ENCODE data around the gene ITIH4. TPM values are rescaled to one million over a fixed set of nuclear protein-coding genes. Genes with fewer than 3 reads are reported as not detected.

Gene ITIH4
- total and polyA plus RNA-seq, 2 experiments from 2014 or later = 55.9 to 91.3 TPM

DNA sequence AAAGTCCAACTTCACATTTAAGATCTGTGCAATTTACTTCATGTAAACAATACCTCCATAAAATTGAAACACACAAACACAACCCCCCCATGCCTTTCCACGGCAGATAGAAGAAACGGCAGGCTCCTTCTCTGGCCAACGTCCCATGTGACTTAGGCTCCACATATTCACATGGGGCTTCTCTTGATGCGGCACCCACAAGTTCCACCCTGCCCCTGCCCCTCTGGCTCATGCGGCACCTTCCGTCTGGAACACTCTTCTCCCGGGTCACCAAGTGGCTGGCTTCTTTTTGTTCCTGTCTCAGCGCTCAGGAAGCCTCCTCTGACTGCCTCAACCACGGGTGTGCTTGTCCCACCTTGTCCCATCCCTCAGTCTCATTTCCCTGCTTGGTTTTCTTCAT is 41.3 kb upstream of the ITIH4 start:
- Histone ChIP-seq H2AFZ (no peak overlapping the region), H4K20me1 (ENCODE audit: insufficient read depth, poor library complexity, severe bottlenecking) (no peaks in the 10 kb centered on the region), H3K9me2 (replicated peaks; ENCODE audit: insufficient read depth) (no peaks in the 10 kb centered on the region), H3K79me2 (peaks cover 28% of the 10 kb centered on the region), H3K4me3 (no peak overlapping the region), H3K9me3 (ENCODE audit: low read depth) (no peaks in the 10 kb centered on the region), H3K4me1 (ENCODE audit: insufficient read depth) (no peaks in the 10 kb centered on the region), H3K36me3 (replicated peaks; ENCODE audit: insufficient read depth, low read depth) (no peaks in the 10 kb centered on the region), H3K27me3 (no peaks in the 10 kb centered on the region), H3K27ac (no peak overlapping the region), H3K4me2 (no peak overlapping the region)
- 82% methylated on average over 9 of the region's 9 CpGs for WGBS (ENCODE audit: low lambda C conversion rate, missing lambda C conversion rate)
- TF ChIP-seq, protein P1, sequence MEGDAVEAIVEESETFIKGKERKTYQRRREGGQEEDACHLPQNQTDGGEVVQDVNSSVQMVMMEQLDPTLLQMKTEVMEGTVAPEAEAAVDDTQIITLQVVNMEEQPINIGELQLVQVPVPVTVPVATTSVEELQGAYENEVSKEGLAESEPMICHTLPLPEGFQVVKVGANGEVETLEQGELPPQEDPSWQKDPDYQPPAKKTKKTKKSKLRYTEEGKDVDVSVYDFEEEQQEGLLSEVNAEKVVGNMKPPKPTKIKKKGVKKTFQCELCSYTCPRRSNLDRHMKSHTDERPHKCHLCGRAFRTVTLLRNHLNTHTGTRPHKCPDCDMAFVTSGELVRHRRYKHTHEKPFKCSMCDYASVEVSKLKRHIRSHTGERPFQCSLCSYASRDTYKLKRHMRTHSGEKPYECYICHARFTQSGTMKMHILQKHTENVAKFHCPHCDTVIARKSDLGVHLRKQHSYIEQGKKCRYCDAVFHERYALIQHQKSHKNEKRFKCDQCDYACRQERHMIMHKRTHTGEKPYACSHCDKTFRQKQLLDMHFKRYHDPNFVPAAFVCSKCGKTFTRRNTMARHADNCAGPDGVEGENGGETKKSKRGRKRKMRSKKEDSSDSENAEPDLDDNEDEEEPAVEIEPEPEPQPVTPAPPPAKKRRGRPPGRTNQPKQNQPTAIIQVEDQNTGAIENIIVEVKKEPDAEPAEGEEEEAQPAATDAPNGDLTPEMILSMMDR (IDR thresholded peaks at IDR 0.05; ENCODE audit: poor library complexity) = no peak
- no peak for TF ChIP-seq EZH2phosphoT487 (IDR thresholded peaks at IDR 0.05; ENCODE audit: low read depth, severe bottlenecking, unreplicated experiment)
- no peak for TF ChIP-seq EZH2 (IDR thresholded peaks at IDR 0.05; ENCODE audit: borderline replicate concordance)
- DNase-seq (ENCODE audit: low spot score) = no peak

GRCh38 chr3:52870471-52870870 is 40.0 kb upstream of the ITIH4 start:
- no peak overlapping the region for H3K27ac ChIP-seq
- TF ChIP-seq EZH2phosphoT487 (IDR thresholded peaks at IDR 0.05; ENCODE audit: low read depth, severe bottlenecking, unreplicated experiment) = no peak
- TF ChIP-seq, protein P1 (IDR thresholded peaks at IDR 0.05; ENCODE audit: poor library complexity) = no peak
- no peak for TF ChIP-seq EZH2 (IDR thresholded peaks at IDR 0.05; ENCODE audit: borderline replicate concordance)
- DNase-seq (ENCODE audit: low spot score) = no peak
- no peak overlapping the region for H3K4me3 ChIP-seq
- H3K9me2 ChIP-seq (replicated peaks; ENCODE audit: insufficient read depth) = no peaks in the 10 kb centered on the region
- H3K4me1 ChIP-seq (ENCODE audit: insufficient read depth) = no peaks in the 10 kb centered on the region
- H2AFZ ChIP-seq = no peak overlapping the region
- no peak overlapping the region for H3K4me2 ChIP-seq
- no peaks in the 10 kb centered on the region for H3K36me3 ChIP-seq (replicated peaks; ENCODE audit: insufficient read depth, low read depth)
- no peaks in the 10 kb centered on the region for H3K9me3 ChIP-seq (ENCODE audit: low read depth)
- 98% methylated on average over 10 of the region's 10 CpGs for WGBS (ENCODE audit: low lambda C conversion rate, missing lambda C conversion rate)
- H3K27me3 ChIP-seq = no peaks in the 10 kb centered on the region
- H4K20me1 ChIP-seq (ENCODE audit: insufficient read depth, poor library complexity, severe bottlenecking) = no peaks in the 10 kb centered on the region
- peaks cover 22% of the 10 kb centered on the region for H3K79me2 ChIP-seq

DNA sequence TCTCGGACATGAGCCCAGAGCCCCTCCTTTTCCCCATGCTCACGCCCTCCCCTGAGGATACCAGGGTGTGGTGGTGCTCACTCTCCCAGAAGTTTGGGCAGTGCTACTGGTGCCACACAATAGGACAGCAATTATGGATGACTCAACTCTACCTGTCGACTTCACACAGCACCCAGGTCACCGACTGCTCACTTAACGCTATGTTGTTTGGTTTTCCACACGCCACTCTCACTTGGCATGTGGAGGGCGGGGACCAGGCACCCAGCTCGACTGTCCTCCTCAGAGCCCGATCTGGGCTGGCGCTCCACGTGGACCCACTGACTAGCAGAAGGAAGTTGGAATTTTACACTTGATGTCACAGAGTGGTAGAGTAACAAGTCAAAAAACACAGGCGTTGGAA is 36.0 kb upstream of the ITIH4 start:
- H3K27me3 ChIP-seq = no peaks in the 10 kb centered on the region
- H2AFZ ChIP-seq = no peak overlapping the region
- no peak for DNase-seq (ENCODE audit: low spot score)
- H3K9me3 ChIP-seq (ENCODE audit: low read depth) = no peaks in the 10 kb centered on the region
- H3K9me2 ChIP-seq (replicated peaks; ENCODE audit: insufficient read depth) = no peaks in the 10 kb centered on the region
- TF ChIP-seq EZH2 (IDR thresholded peaks at IDR 0.05; ENCODE audit: borderline replicate concordance) (no peak), EZH2phosphoT487 (IDR thresholded peaks at IDR 0.05; ENCODE audit: low read depth, severe bottlenecking, unreplicated experiment) (no peak)
- TF ChIP-seq, protein P1 (IDR thresholded peaks at IDR 0.05; ENCODE audit: poor library complexity) = no peak
- no peaks in the 10 kb centered on the region for H3K36me3 ChIP-seq (replicated peaks; ENCODE audit: insufficient read depth, low read depth)
- H3K4me3 ChIP-seq = no peak overlapping the region
- no peaks in the 10 kb centered on the region for H3K79me2 ChIP-seq
- H3K4me1 ChIP-seq (ENCODE audit: insufficient read depth) = no peaks in the 10 kb centered on the region
- H3K27ac ChIP-seq = no peak overlapping the region
- H3K4me2 ChIP-seq = no peak overlapping the region
- 96% methylated on average over 12 of the region's 12 CpGs for WGBS (ENCODE audit: low lambda C conversion rate, missing lambda C conversion rate)
- H4K20me1 ChIP-seq (ENCODE audit: insufficient read depth, poor library complexity, severe bottlenecking) = no peaks in the 10 kb centered on the region

DNA sequence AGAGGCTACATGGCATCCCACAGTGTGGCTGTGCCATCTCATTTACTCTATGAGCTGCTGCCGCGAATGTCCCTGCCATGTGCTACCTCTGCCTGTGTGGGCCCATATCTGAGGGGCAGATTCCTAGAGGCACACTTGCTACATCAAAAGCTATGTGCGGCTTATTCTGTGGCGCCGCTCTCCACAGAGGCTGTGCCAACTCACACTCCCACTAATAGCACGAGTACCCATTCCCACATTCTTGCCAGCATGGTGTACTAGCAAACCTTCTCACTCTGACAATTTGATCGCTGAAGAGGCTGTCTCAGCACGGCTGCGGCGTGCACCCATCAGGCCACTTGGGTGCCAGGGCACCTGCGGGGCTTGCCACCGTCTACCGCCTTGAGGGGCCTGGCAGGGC is 35.5 kb upstream of the ITIH4 start:
- no peaks in the 10 kb centered on the region for H3K79me2 ChIP-seq
- no peaks in the 10 kb centered on the region for H3K9me3 ChIP-seq (ENCODE audit: low read depth)
- no peak overlapping the region for H3K4me2 ChIP-seq
- no peaks in the 10 kb centered on the region for H3K9me2 ChIP-seq (replicated peaks; ENCODE audit: insufficient read depth)
- no peak overlapping the region for H2AFZ ChIP-seq
- no peaks in the 10 kb centered on the region for H3K36me3 ChIP-seq (replicated peaks; ENCODE audit: insufficient read depth, low read depth)
- WGBS (ENCODE audit: low lambda C conversion rate, missing lambda C conversion rate) = 97% methylated on average over 13 of the region's 13 CpGs
- no peak overlapping the region for H3K27ac ChIP-seq
- DNase-seq (ENCODE audit: low spot score) = no peak
- H3K4me3 ChIP-seq = no peak overlapping the region
- no peak for TF ChIP-seq EZH2phosphoT487 (IDR thresholded peaks at IDR 0.05; ENCODE audit: low read depth, severe bottlenecking, unreplicated experiment)
- TF ChIP-seq, protein P1 (IDR thresholded peaks at IDR 0.05; ENCODE audit: poor library complexity) = no peak
- TF ChIP-seq EZH2 (IDR thresholded peaks at IDR 0.05; ENCODE audit: borderline replicate concordance) = no peak
- H3K4me1 ChIP-seq (ENCODE audit: insufficient read depth) = no peaks in the 10 kb centered on the region
- no peaks in the 10 kb centered on the region for H3K27me3 ChIP-seq
- no peaks in the 10 kb centered on the region for H4K20me1 ChIP-seq (ENCODE audit: insufficient read depth, poor library complexity, severe bottlenecking)
